IPS DF 6.9 (cell line): Measurements from ENCODE around the gene SEMA4B.

Experiments used
- DNase-seq: peaks from one replicate; pipeline ENCODE4 v3.0.0-alpha.2; 2013; ENCODE audit warnings: low read depth, low spot score
- H3K27ac ChIP-seq: one replicate; pipeline ENCODE4 v1.5.1; 2013; ENCODE audit warnings: low read length, control low read depth
- H3K27me3 ChIP-seq: 2 replicates; pipeline ENCODE4 v1.6.1; 2013; ENCODE audit warnings: mild to moderate bottlenecking, low read length; ENCODE audit not compliant: control insufficient read depth, insufficient read depth
- H3K36me3 ChIP-seq: 2 replicates; pipeline ENCODE4 v1.6.1; 2013; ENCODE audit warnings: low read length; ENCODE audit not compliant: control insufficient read depth, insufficient read depth
- H3K4me1 ChIP-seq: 2 replicates; pipeline ENCODE4 v1.6.1; 2013; ENCODE audit warnings: low read length; ENCODE audit not compliant: control insufficient read depth, insufficient read depth
- H3K4me3 ChIP-seq: 2 replicates; pipeline ENCODE4 v1.5.1; 2013; ENCODE audit warnings: mild to moderate bottlenecking, low read length
- H3K9me3 ChIP-seq: 2 replicates; pipeline ENCODE4 v1.6.1; 2013; ENCODE audit warnings: low read length, inconsistent platforms; ENCODE audit not compliant: control insufficient read depth, insufficient read depth
- whole genome bisulfite sequencing: extraction: QIAGEN DNeasy Blood & Tissue Kit; methylation state at CpG from one replicate; pipeline ENCODE4 v1.1.7; 2013; ENCODE audit warnings: mixed read lengths, missing lambda C conversion rate; ENCODE audit not compliant: insufficient read length, insufficient coverage; 5-methylcytosine and 5-hydroxymethylcytosine counted together

SEMA4B gene

GRCh38 chr15:90217671-90218394 lies 16.7 kb downstream of the SEMA4B start:
- Histone ChIP-seq H3K36me3 (no peaks in the 10 kb centered on the region), H3K4me1 (no peaks in the 10 kb centered on the region), H3K9me3 (no peaks in the 10 kb centered on the region), H3K4me3 (no peak overlapping the region), H3K27me3 (no peaks in the 10 kb centered on the region), H3K27ac (no peak overlapping the region)
- no CpG with 5 or more reads among the region's 9 CpGs for WGBS
- no peak for DNase-seq

GRCh38 chr15:90219421-90220141 lies 18.5 kb downstream of the SEMA4B start:
- Histone ChIP-seq H3K27me3 (no peaks in the 10 kb centered on the region), H3K27ac (no peak overlapping the region), H3K36me3 (peaks cover 13% of the 10 kb centered on the region), H3K4me1 (no peaks in the 10 kb centered on the region), H3K4me3 (no peak overlapping the region), H3K9me3 (no peaks in the 10 kb centered on the region)
- WGBS = no CpG with 5 or more reads among the region's 17 CpGs
- no peak for DNase-seq

GRCh38 chr15:90221246-90221900 lies 20.2 kb downstream of the SEMA4B start:
- no peaks in the 10 kb centered on the region for H3K27me3 ChIP-seq
- peaks cover 25% of the 10 kb centered on the region for H3K36me3 ChIP-seq
- DNase-seq = peak; percentile 55
- H3K27ac ChIP-seq = no peak overlapping the region
- H3K9me3 ChIP-seq = no peaks in the 10 kb centered on the region
- WGBS = no CpG with 5 or more reads among the region's 14 CpGs
- no peaks in the 10 kb centered on the region for H3K4me1 ChIP-seq
- no peak overlapping the region for H3K4me3 ChIP-seq

- H3K27me3 ChIP-seq = no peaks in the 10 kb centered on the region
- no peak for DNase-seq
- no CpG with 5 or more reads among the region's 2 CpGs for WGBS
- no peaks in the 10 kb centered on the region for H3K9me3 ChIP-seq
- no peak overlapping the region for H3K27ac ChIP-seq
- no peak overlapping the region for H3K4me3 ChIP-seq
- H3K36me3 ChIP-seq = peaks cover 29% of the 10 kb centered on the region
- H3K4me1 ChIP-seq = no peaks in the 10 kb centered on the region
Measured at GRCh38 chr15:90222547-90222946, 21.4 kb downstream of the SEMA4B start.

- Histone ChIP-seq H3K4me1 (no peaks in the 10 kb centered on the region), H3K9me3 (no peaks in the 10 kb centered on the region), H3K4me3 (no peak overlapping the region), H3K27me3 (no peaks in the 10 kb centered on the region), H3K27ac (no peak overlapping the region), H3K36me3 (peaks cover 40% of the 10 kb centered on the region)
- DNase-seq = no peak
- WGBS = no CpG with 5 or more reads among the region's 22 CpGs
Measured at GRCh38 chr15:90223441-90224165, 22.5 kb downstream of the SEMA4B start.

- Histone ChIP-seq H3K4me1 (no peaks in the 10 kb centered on the region), H3K4me3 (no peak overlapping the region), H3K27ac (no peak overlapping the region), H3K36me3 (peaks cover 47% of the 10 kb centered on the region), H3K9me3 (no peaks in the 10 kb centered on the region), H3K27me3 (no peaks in the 10 kb centered on the region)
- no peak for DNase-seq
- WGBS = no CpG with 5 or more reads among the region's 17 CpGs
Measured at GRCh38 chr15:90225047-90225446, 23.9 kb downstream of the SEMA4B start.

- no peaks in the 10 kb centered on the region for H3K4me1 ChIP-seq
- H3K36me3 ChIP-seq = peaks cover 47% of the 10 kb centered on the region
- DNase-seq = no peak
- H3K27me3 ChIP-seq = no peaks in the 10 kb centered on the region
- no peak overlapping the region for H3K27ac ChIP-seq
- WGBS = no CpG with 5 or more reads among the region's 18 CpGs
- no peak overlapping the region for H3K4me3 ChIP-seq
- H3K9me3 ChIP-seq = no peaks in the 10 kb centered on the region
Measured at GRCh38 chr15:90225504-90226234, 24.5 kb downstream of the SEMA4B start.

GRCh38 chr15:90227336-90227735 lies 26.2 kb downstream of the SEMA4B start:
- no peaks in the 10 kb centered on the region for H3K4me1 ChIP-seq
- no peak overlapping the region for H3K4me3 ChIP-seq
- H3K36me3 ChIP-seq = peaks cover 47% of the 10 kb centered on the region
- WGBS = no CpG with 5 or more reads among the region's 7 CpGs
- DNase-seq = no peak
- H3K27me3 ChIP-seq = no peaks in the 10 kb centered on the region
- H3K27ac ChIP-seq = no peak overlapping the region
- H3K9me3 ChIP-seq = no peaks in the 10 kb centered on the region

- Histone ChIP-seq H3K36me3 (peaks cover 47% of the 10 kb centered on the region), H3K4me1 (no peaks in the 10 kb centered on the region), H3K4me3 (no peak overlapping the region), H3K27me3 (no peaks in the 10 kb centered on the region), H3K27ac (no peak overlapping the region), H3K9me3 (no peaks in the 10 kb centered on the region)
- WGBS = no CpG with 5 or more reads among the region's 38 CpGs
- no peak for DNase-seq
Measured at GRCh38 chr15:90227816-90228772, 27.0 kb downstream of the SEMA4B start.
